LNCaP clone FGC (cell line): ENCODE measurements around the gene EFCAB6.

Experiments used
- DNase-seq: peaks from one replicate; pipeline ENCODE4 v3.0.0-alpha.2; 2011; ENCODE audit warnings: low read depth
- H3K4me3 ChIP-seq: 2 replicates; pipeline ENCODE4 v1.5.1; 2011; ENCODE audit warnings: mild to moderate bottlenecking, low read depth, low read length, control low read depth
- TF ChIP-seq, protein P1 (sequence below): IDR thresholded peaks from 2 replicates; pipeline ENCODE4 v1.5.1; 2012; ENCODE audit warnings: mild to moderate bottlenecking; ENCODE audit not compliant: control insufficient read depth, insufficient read depth; ENCODE audit errors: extremely low read depth

Gene EFCAB6

GRCh38 chr22:43533656-43534428 lies 278.3 kb downstream of the EFCAB6 start:
- no peak overlapping the region for H3K4me3 ChIP-seq
- TF ChIP-seq, protein P1, sequence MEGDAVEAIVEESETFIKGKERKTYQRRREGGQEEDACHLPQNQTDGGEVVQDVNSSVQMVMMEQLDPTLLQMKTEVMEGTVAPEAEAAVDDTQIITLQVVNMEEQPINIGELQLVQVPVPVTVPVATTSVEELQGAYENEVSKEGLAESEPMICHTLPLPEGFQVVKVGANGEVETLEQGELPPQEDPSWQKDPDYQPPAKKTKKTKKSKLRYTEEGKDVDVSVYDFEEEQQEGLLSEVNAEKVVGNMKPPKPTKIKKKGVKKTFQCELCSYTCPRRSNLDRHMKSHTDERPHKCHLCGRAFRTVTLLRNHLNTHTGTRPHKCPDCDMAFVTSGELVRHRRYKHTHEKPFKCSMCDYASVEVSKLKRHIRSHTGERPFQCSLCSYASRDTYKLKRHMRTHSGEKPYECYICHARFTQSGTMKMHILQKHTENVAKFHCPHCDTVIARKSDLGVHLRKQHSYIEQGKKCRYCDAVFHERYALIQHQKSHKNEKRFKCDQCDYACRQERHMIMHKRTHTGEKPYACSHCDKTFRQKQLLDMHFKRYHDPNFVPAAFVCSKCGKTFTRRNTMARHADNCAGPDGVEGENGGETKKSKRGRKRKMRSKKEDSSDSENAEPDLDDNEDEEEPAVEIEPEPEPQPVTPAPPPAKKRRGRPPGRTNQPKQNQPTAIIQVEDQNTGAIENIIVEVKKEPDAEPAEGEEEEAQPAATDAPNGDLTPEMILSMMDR: no peak
- DNase-seq: no peak

DNA sequence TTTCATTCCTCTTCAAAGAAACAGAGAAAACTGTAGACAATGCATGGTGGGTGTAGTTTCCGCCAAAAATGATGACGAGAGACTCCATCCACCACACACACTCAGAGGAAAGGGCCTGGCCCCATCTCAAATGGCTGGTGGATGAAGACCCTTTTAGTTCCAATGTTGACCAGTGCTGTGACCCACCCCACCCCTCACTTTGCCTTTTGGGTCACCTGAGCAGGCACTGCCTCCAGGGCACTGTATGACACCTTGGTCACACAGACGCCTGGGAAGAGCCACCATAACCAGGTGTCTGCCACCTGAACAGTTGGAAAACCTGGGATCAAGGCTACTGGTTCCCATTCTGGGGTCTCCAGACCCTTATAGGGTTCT lies 279.0 kb downstream of the EFCAB6 start:
- DNase-seq: no peak
- H3K4me3 ChIP-seq: no peak overlapping the region
- TF ChIP-seq, protein P1: no peak

DNA sequence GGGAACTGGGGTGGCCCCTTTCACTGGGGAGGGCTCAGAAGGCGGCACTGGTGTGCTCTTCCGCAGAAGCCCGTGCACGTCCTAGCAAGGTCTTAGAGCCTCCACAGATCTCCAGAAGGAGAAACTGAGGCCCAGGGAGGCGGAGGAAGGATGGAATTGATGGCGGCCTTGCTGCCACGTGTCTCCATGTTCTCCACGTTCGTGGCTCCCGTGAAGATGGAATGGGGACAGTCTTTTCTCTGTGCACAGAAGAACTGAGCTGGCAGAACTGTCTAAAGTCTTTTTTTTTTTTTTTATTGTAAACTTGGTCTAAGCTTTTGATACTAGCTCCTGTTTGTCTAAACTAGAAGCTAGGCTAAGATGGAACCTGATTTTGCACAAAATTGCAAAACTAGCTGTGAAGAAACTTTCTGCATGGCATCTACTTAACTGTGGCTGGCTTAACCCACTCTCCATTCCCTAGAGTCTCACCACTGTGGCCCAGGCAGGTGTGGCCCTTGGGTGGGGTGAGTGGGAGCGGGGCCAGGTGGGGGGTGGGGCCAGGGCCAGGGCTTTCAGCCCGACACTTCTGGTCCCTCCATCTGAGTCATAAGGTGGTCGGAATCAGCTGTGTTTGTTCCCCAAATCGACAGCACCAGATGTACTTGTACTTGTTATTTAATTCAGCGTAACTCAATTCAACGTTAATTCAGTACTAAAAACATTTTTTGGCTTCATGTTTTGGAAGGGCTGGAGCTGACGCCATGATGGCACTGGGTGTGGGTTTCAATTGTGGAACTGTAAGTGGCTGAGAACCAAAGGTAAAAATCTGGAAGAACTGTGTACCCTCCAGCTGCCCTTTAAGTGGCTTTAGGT lies 279.6 kb downstream of the EFCAB6 start:
- TF ChIP-seq, protein P1: no peak
- no peak for DNase-seq
- H3K4me3 ChIP-seq: no peak overlapping the region

DNA sequence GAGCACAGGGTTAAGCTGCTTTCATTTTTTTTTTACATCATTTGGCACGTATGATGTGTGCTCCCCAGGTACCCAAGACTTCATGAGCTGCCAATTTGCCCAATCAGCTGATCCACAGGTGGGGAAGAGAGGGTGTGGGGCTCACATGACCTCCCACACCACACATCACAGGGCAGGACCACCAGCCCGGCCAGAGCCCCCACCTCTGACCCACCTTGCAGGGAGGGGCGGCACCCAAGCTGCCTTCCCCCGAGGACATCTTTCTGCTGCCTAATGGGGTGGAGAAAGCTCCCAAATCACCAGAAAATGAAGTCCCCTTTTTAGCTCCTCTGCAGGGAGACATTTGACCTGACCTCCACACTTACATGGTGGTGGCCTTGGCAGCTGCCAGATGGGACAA lies 280.5 kb downstream of the EFCAB6 start:
- no peak for DNase-seq
- no peak overlapping the region for H3K4me3 ChIP-seq
- TF ChIP-seq, protein P1: no peak

- DNase-seq: no peak
- no peak overlapping the region for H3K4me3 ChIP-seq
- TF ChIP-seq, protein P1: no peak
Observed at GRCh38 chr22:43530349-43531201, 281.5 kb downstream of the EFCAB6 start.

DNA sequence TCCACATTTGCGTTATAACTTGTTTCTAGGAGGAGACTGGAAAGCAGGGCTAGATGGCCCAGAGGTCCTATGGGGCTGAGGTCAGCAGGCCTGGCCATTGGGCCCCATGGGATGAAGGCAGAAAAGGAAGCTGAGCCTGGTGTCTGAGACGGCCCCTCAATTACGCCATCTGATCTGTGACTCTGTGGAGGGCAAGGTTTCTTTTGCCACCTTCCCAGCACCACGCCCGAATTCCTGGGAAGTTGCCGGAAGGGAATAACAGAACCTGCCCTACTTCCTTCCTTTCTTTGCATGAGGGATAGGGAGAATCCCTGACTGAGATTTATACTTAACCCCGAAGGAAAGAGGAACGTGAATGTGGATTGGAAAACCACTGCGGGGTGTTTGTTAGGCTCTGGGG lies 282.2 kb downstream of the EFCAB6 start:
- TF ChIP-seq, protein P1: no peak
- no peak for DNase-seq
- no peak overlapping the region for H3K4me3 ChIP-seq
